ENCODE measurements around the gene PARVA.

Gene PARVA

GRCh38 chr11:12430351-12430750 lies 53.0 kb downstream of the PARVA start:
- H3K4me3 ChIP-seq (ENCODE audit: low read length): no peak overlapping the region
- H3K9ac ChIP-seq (ENCODE audit: low read length): no peak overlapping the region
- peak overlapping the region; percentile 99 for H3K27ac ChIP-seq (ENCODE audit: low read depth, low read length)
- peaks cover 55% of the 10 kb centered on the region for H3K4me1 ChIP-seq (ENCODE audit: control insufficient read depth, insufficient read depth, low read length)
- H3K27me3 ChIP-seq (ENCODE audit: control insufficient read depth, insufficient read depth, low read length): no peaks in the 10 kb centered on the region
- H3K36me3 ChIP-seq (ENCODE audit: control insufficient read depth, insufficient read depth, low read length): no peaks in the 10 kb centered on the region

GRCh38 chr11:12430954-12431595 lies 53.7 kb downstream of the PARVA start:
- peak overlapping the region; percentile 99 for H3K27ac ChIP-seq (ENCODE audit: low read depth, low read length)
- H3K4me3 ChIP-seq (ENCODE audit: low read length): no peak overlapping the region
- H3K9ac ChIP-seq (ENCODE audit: low read length): no peak overlapping the region

DNA sequence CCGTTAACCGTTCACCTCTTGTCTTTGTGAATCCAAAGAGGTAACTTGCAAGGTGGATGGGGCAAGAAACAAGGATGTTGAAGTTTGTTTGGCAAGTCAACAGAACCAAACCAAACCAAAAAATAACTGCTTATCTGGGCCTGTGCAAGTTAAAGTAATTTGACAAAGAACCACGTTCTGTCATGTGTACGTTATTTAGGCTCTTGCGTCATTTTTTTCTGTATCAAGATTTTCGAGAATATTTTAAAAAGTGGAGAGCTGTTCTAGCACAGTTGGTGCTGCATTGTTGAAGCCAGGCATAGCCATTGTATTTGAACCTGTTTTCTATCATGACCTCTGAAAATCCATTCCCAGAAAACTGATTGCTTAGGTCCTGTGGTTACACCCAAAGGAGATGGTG lies 55.1 kb downstream of the PARVA start:
- Histone ChIP-seq H3K27ac (ENCODE audit: low read depth, low read length) (peak overlapping the region; percentile 99), H3K27me3 (ENCODE audit: control insufficient read depth, insufficient read depth, low read length) (no peaks in the 10 kb centered on the region), H3K4me3 (ENCODE audit: low read length) (no peak overlapping the region), H3K4me1 (ENCODE audit: control insufficient read depth, insufficient read depth, low read length) (peaks cover 66% of the 10 kb centered on the region), H3K36me3 (ENCODE audit: control insufficient read depth, insufficient read depth, low read length) (no peaks in the 10 kb centered on the region), H3K9ac (ENCODE audit: low read length) (no peak overlapping the region)

More at GRCh38 chr11:12430954-12431595, 53.7 kb downstream of the PARVA start:
- no peaks in the 10 kb centered on the region for H3K36me3 ChIP-seq (ENCODE audit: control insufficient read depth, insufficient read depth, low read length)
- peaks cover 59% of the 10 kb centered on the region for H3K4me1 ChIP-seq (ENCODE audit: control insufficient read depth, insufficient read depth, low read length)
- no peaks in the 10 kb centered on the region for H3K27me3 ChIP-seq (ENCODE audit: control insufficient read depth, insufficient read depth, low read length)

- Histone ChIP-seq H3K4me1 (ENCODE audit: control insufficient read depth, insufficient read depth, low read length) (peaks cover 68% of the 10 kb centered on the region), H3K27me3 (ENCODE audit: control insufficient read depth, insufficient read depth, low read length) (no peaks in the 10 kb centered on the region), H3K9ac (ENCODE audit: low read length) (no peak overlapping the region), H3K36me3 (ENCODE audit: control insufficient read depth, insufficient read depth, low read length) (no peaks in the 10 kb centered on the region), H3K4me3 (ENCODE audit: low read length) (no peak overlapping the region), H3K27ac (ENCODE audit: low read depth, low read length) (peak overlapping the region; percentile 99)
Observed at GRCh38 chr11:12433121-12433520, 55.8 kb downstream of the PARVA start.

DNA sequence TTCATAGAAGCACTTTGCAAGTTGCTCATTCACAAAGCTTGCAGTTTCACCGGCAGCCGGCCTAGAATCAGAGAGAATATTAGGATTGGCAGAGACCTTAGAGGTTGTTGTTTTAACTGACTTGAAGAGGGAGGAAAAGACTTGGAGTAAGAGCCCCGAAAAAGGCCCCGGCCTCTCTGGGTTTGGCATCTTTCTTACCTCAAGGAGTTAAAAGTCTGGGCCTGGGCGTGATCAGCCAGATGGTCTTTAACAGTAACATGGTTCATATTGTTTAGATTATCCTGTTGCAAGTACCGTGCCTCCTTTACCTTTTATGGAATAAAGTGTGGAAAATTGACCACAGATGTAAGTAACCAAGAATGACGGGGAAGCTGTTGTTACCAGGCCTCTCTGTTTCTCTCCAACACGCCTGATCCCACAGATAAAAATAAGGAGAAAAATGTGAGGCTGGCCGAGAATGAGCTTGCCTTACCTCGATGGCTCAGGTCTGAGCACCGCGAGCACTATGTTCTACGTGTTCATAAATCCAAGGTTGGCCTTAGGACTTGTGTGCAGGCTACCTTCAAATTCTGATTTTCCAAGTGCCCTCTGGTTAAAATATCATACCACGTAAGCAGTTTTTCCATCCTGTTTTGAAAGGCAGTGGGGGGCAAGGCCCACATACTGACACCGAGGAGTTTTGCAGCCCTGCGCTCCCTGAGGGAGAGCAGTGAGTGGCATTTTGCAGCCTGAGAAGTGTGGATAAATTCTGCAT lies 56.4 kb downstream of the PARVA start:
- no peaks in the 10 kb centered on the region for H3K27me3 ChIP-seq (ENCODE audit: control insufficient read depth, insufficient read depth, low read length)
- H3K4me1 ChIP-seq (ENCODE audit: control insufficient read depth, insufficient read depth, low read length): peaks cover 68% of the 10 kb centered on the region
- peak overlapping the region; percentile 99 for H3K27ac ChIP-seq (ENCODE audit: low read depth, low read length)
- peak overlapping the region; percentile 32 for H3K4me3 ChIP-seq (ENCODE audit: low read length)
- no peaks in the 10 kb centered on the region for H3K36me3 ChIP-seq (ENCODE audit: control insufficient read depth, insufficient read depth, low read length)
- no peak overlapping the region for H3K9ac ChIP-seq (ENCODE audit: low read length)

DNA sequence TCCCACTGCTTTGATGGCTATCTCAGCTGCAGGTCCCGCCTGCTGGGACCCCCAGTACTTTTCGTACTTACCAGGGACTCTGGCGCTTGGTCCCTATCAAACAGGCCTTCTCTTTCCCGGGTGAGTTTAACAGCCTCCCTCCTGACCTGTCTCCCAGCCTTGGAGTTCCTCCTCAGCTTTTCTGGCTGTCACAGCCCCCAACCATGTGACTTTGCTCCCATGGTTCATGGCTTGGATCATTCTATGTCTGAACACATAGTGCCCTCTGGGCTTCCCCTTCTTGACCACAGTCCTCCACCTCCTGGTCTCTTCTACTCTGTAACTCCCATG lies 56.9 kb downstream of the PARVA start:
- Histone ChIP-seq H3K9ac (ENCODE audit: low read length) (no peak overlapping the region), H3K27me3 (ENCODE audit: control insufficient read depth, insufficient read depth, low read length) (no peaks in the 10 kb centered on the region), H3K36me3 (ENCODE audit: control insufficient read depth, insufficient read depth, low read length) (no peaks in the 10 kb centered on the region), H3K4me3 (ENCODE audit: low read length) (no peak overlapping the region), H3K4me1 (ENCODE audit: control insufficient read depth, insufficient read depth, low read length) (peaks cover 68% of the 10 kb centered on the region), H3K27ac (ENCODE audit: low read depth, low read length) (peak overlapping the region; percentile 99)

DNA sequence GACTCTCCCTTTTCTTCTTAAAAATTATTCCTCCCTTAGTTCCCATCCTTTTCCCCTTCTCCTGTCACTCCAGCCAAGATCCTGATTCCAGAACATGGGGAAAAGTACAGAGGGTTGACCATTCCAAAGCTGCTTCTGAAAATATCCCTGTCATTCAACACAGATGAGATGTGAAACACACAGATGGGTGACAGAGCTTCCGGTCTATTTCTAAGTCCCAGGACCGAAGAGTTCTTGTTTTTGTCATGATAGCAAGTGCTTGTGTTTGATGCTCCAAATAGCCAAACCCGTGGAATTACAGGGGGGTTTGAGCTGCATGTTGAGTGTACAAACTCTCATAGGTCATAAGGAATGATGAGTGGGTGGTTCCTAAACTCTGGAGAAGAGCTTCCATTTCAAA lies 57.9 kb downstream of the PARVA start:
- Histone ChIP-seq H3K4me1 (ENCODE audit: control insufficient read depth, insufficient read depth, low read length) (peaks cover 63% of the 10 kb centered on the region), H3K27ac (ENCODE audit: low read depth, low read length) (peak overlapping the region; percentile 99), H3K4me3 (ENCODE audit: low read length) (no peak overlapping the region), H3K9ac (ENCODE audit: low read length) (no peak overlapping the region), H3K27me3 (ENCODE audit: control insufficient read depth, insufficient read depth, low read length) (no peaks in the 10 kb centered on the region), H3K36me3 (ENCODE audit: control insufficient read depth, insufficient read depth, low read length) (no peaks in the 10 kb centered on the region)

- peaks cover 53% of the 10 kb centered on the region for H3K4me1 ChIP-seq (ENCODE audit: control insufficient read depth, insufficient read depth, low read length)
- H3K4me3 ChIP-seq (ENCODE audit: low read length): no peak overlapping the region
- H3K27ac ChIP-seq (ENCODE audit: low read depth, low read length): peak overlapping the region; percentile 99
- H3K9ac ChIP-seq (ENCODE audit: low read length): no peak overlapping the region
- H3K27me3 ChIP-seq (ENCODE audit: control insufficient read depth, insufficient read depth, low read length): no peaks in the 10 kb centered on the region
- H3K36me3 ChIP-seq (ENCODE audit: control insufficient read depth, insufficient read depth, low read length): no peaks in the 10 kb centered on the region
Observed at GRCh38 chr11:12436266-12436665, 58.9 kb downstream of the PARVA start.

DNA sequence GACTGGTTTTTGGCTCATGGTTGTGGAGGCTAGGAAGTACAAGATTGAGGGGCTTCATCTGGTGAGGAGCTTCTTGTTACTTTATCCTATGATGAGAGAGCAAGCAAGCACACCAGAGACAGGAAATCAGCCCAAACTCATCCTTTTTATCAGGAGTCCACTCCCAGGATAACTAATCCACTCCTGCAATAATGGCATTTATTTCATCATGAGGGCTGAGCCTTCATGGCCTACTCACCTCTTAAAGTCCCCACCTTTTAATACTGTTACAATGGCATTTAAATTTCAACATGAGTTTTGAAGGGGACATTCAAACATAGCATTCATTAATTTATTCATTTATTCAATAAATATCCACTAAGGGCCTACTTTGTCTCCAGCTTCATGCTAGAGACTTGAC lies 60.9 kb downstream of the PARVA start:
- Histone ChIP-seq H3K9ac (ENCODE audit: low read length) (no peak overlapping the region), H3K36me3 (ENCODE audit: control insufficient read depth, insufficient read depth, low read length) (no peaks in the 10 kb centered on the region), H3K27ac (ENCODE audit: low read depth, low read length) (no peak overlapping the region), H3K27me3 (ENCODE audit: control insufficient read depth, insufficient read depth, low read length) (no peaks in the 10 kb centered on the region), H3K4me1 (ENCODE audit: control insufficient read depth, insufficient read depth, low read length) (peaks cover 33% of the 10 kb centered on the region), H3K4me3 (ENCODE audit: low read length) (no peak overlapping the region)

- H3K4me3 ChIP-seq (ENCODE audit: low read length): peak overlapping the region; percentile 5
- no peaks in the 10 kb centered on the region for H3K36me3 ChIP-seq (ENCODE audit: control insufficient read depth, insufficient read depth, low read length)
- no peak overlapping the region for H3K9ac ChIP-seq (ENCODE audit: low read length)
- no peaks in the 10 kb centered on the region for H3K27me3 ChIP-seq (ENCODE audit: control insufficient read depth, insufficient read depth, low read length)
- peaks cover 20% of the 10 kb centered on the region for H3K4me1 ChIP-seq (ENCODE audit: control insufficient read depth, insufficient read depth, low read length)
- peak overlapping the region; percentile 18 for H3K27ac ChIP-seq (ENCODE audit: low read depth, low read length)
Observed at GRCh38 chr11:12439615-12440014, 62.2 kb downstream of the PARVA start.

DNA sequence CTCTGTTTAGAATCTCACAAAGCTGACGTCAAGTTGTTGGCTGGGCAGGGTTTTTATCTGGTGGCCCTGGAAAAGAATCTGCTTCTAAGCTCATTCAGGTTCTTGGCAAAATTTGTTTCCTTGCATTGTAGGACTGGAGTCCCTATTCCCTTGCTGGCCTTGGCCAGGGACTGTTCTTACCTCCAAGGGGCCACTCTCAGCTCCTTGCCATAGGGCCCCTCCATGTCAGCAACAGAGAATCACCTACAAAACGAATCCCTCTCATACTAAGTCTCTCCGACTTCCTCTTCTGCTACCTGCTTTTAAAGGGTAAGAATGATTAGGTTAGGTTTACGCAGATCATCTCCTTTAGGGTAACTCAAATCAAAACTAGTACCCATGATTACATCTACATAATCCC lies 63.2 kb downstream of the PARVA start:
- H3K9ac ChIP-seq (ENCODE audit: low read length): no peak overlapping the region
- H3K4me1 ChIP-seq (ENCODE audit: control insufficient read depth, insufficient read depth, low read length): peaks cover 11% of the 10 kb centered on the region
- H3K27ac ChIP-seq (ENCODE audit: low read depth, low read length): peak overlapping the region; percentile 0
- H3K4me3 ChIP-seq (ENCODE audit: low read length): no peak overlapping the region
- no peaks in the 10 kb centered on the region for H3K27me3 ChIP-seq (ENCODE audit: control insufficient read depth, insufficient read depth, low read length)
- H3K36me3 ChIP-seq (ENCODE audit: control insufficient read depth, insufficient read depth, low read length): no peaks in the 10 kb centered on the region

- no peak overlapping the region for H3K4me3 ChIP-seq (ENCODE audit: low read length)
- H3K9ac ChIP-seq (ENCODE audit: low read length): no peak overlapping the region
- no peak overlapping the region for H3K27ac ChIP-seq (ENCODE audit: low read depth, low read length)
- peaks cover 7% of the 10 kb centered on the region for H3K4me1 ChIP-seq (ENCODE audit: control insufficient read depth, insufficient read depth, low read length)
- no peaks in the 10 kb centered on the region for H3K27me3 ChIP-seq (ENCODE audit: control insufficient read depth, insufficient read depth, low read length)
- no peaks in the 10 kb centered on the region for H3K36me3 ChIP-seq (ENCODE audit: control insufficient read depth, insufficient read depth, low read length)
Observed at GRCh38 chr11:12441231-12441861, 64.0 kb downstream of the PARVA start.
